Natural killer cell (primary cell): ENCODE data around the gene CACFD1. TPM values are rescaled to one million over a fixed set of nuclear protein-coding genes. Genes with fewer than 3 reads are reported as not detected.

Experiments
- ATAC-seq, 3 donors: fragments of 150-1000 bp in 2 of 3; fragments of 200-7000 bp in 1 of 3; cut with Tn5 transposase; 1 replicate in 1 of 3; 2 replicates in 2 of 3; pipeline ENCODE4 v1.10.0; 2021; ENCODE audit warnings: mild to moderate bottlenecking in 2 of 3, moderate library complexity in 2 of 3
- DNase-seq, 2 donors: peaks; one replicate each; pipeline versions ENCODE4 v3.0.0 to v3.0.0-alpha.2; 2013 to 2021; ENCODE audit warnings: mixed read lengths in 1 of 2
- H3K27ac ChIP-seq: one replicate; pipeline ENCODE4 v1.5.1; 2013; ENCODE audit warnings: mild to moderate bottlenecking, low read length
- H3K27me3 ChIP-seq: one replicate; pipeline ENCODE4 v1.6.1; 2013; ENCODE audit warnings: low read length; ENCODE audit not compliant: control insufficient read depth, insufficient read depth
- H3K36me3 ChIP-seq: one replicate; pipeline ENCODE4 v1.6.1; 2013; ENCODE audit warnings: low read length; ENCODE audit not compliant: control insufficient read depth, insufficient read depth
- H3K4me1 ChIP-seq: one replicate; pipeline ENCODE4 v1.6.1; 2013; ENCODE audit warnings: low read length; ENCODE audit not compliant: control insufficient read depth, insufficient read depth
- H3K4me3 ChIP-seq: one replicate; pipeline ENCODE4 v1.5.1; 2013; ENCODE audit warnings: low read length
- H3K9me3 ChIP-seq: one replicate; pipeline ENCODE4 v1.6.1; 2013; ENCODE audit warnings: low read length; ENCODE audit not compliant: control insufficient read depth, insufficient read depth
- H3K27ac Mint-ChIP-seq, 2 donors: one replicate each; pipeline ENCODE4 v1.8.0; 2022; ENCODE audit warnings: mild to moderate bottlenecking in 2 of 2, mixed read lengths in 2 of 2, moderate library complexity in 1 of 2
- H3K27me3 Mint-ChIP-seq, 2 donors: one replicate each; pipeline ENCODE4 v1.8.0; 2022; ENCODE audit warnings: low read depth in 2 of 2, mixed read lengths in 2 of 2
- H3K36me3 Mint-ChIP-seq: one replicate; pipeline ENCODE4 v1.8.0; 2022; ENCODE audit warnings: mixed read lengths
- H3K4me1 Mint-ChIP-seq, 2 donors: one replicate each; pipeline ENCODE4 v1.8.0; 2022; ENCODE audit warnings: mixed read lengths in 2 of 2
- H3K4me3 Mint-ChIP-seq: one replicate; pipeline ENCODE4 v1.8.0; 2022; ENCODE audit warnings: mild to moderate bottlenecking, moderate library complexity, mixed read lengths
- H3K9me3 Mint-ChIP-seq, 2 donors: one replicate each; pipeline ENCODE4 v1.8.0; 2022; ENCODE audit warnings: mixed read lengths in 2 of 2
- CTCF ChIP-seq: fragments of 200-600 bp; IDR thresholded peaks from one replicate; pipeline ENCODE4 v1.8.0; 2022; ENCODE audit warnings: antibody characterized with exemption
- WGBS: methylation state at CpG from one replicate; pipeline ENCODE4 v1.1.7; 2013; ENCODE audit warnings: missing lambda C conversion rate; ENCODE audit not compliant: insufficient coverage; 5-methylcytosine and 5-hydroxymethylcytosine counted together
- intact Hi-C: fragments of 100-400 bp; cut with micrococcal nuclease; formaldehyde crosslinking; loops from one replicate; pipeline ENCODE4 v1.14.2; 2022
- total RNA-seq, 4 donors: library from RNA; stranded (reverse); fragments of 120-200 nt in 1 of 4; gene quantifications; one replicate each; pipeline versions ENCODE4 v1.2.3 to v1.2.4, GENCODE V29; 2013 to 2022

Gene CACFD1
- total RNA-seq, 3 donors from 2014 or later (not counting 1 experiment from before 2014, with no cell fraction given): 4.5 to 8.3 (median 5.4) TPM

- Histone ChIP-seq H3K36me3 (no peaks in the 10 kb centered on the region), H3K27ac (no peak overlapping the region), H3K9me3 (no peaks in the 10 kb centered on the region), H3K27me3 (no peaks in the 10 kb centered on the region), H3K4me1 (no peaks in the 10 kb centered on the region), H3K4me3 (no peak overlapping the region)
- DNase-seq: no peak
- H3K27ac Mint-ChIP-seq: no peak overlapping the region
- H3K4me3 Mint-ChIP-seq: no peak overlapping the region
- no peaks in the 10 kb centered on the region for H3K9me3 Mint-ChIP-seq
- TF ChIP-seq CTCF: no peak
- peaks cover 0 to 3% of the 10 kb centered on the region in 2 donors for H3K27me3 Mint-ChIP-seq
- ATAC-seq: no peak
- intact Hi-C loops: no loop called here
- no peaks in the 10 kb centered on the region for H3K36me3 Mint-ChIP-seq
- no peaks in the 10 kb centered on the region for H3K4me1 Mint-ChIP-seq
- WGBS: 84% methylated on average over 33 of the region's 33 CpGs
Observed at GRCh38 chr9:133492061-133493021, 32.6 kb downstream of the CACFD1 start.

- Mint-ChIP-seq H3K9me3 (no peaks in the 10 kb centered on the region), H3K27me3 (peaks cover 0 to 3% of the 10 kb centered on the region in 2 donors), H3K27ac (no peak overlapping the region), H3K4me3 (no peak overlapping the region), H3K36me3 (no peaks in the 10 kb centered on the region), H3K4me1 (no peaks in the 10 kb centered on the region)
- DNase-seq: no peak
- TF ChIP-seq CTCF: no peak
- H3K27ac ChIP-seq: no peak overlapping the region
- intact Hi-C loops: no loop called here
- ATAC-seq: no peak
- no peaks in the 10 kb centered on the region for H3K4me1 ChIP-seq
- no peaks in the 10 kb centered on the region for H3K9me3 ChIP-seq
- H3K36me3 ChIP-seq: no peaks in the 10 kb centered on the region
- no peak overlapping the region for H3K4me3 ChIP-seq
- 83% methylated on average over 11 of the region's 11 CpGs for WGBS
- H3K27me3 ChIP-seq: no peaks in the 10 kb centered on the region
Observed at GRCh38 chr9:133493428-133493827, 33.6 kb downstream of the CACFD1 start.

- Mint-ChIP-seq H3K9me3 (no peaks in the 10 kb centered on the region), H3K27ac (no peak overlapping the region), H3K4me3 (no peak overlapping the region), H3K36me3 (no peaks in the 10 kb centered on the region), H3K4me1 (no peaks in the 10 kb centered on the region), H3K27me3 (peaks cover 0 to 3% of the 10 kb centered on the region in 2 donors)
- Histone ChIP-seq H3K27me3 (no peaks in the 10 kb centered on the region), H3K4me3 (no peak overlapping the region), H3K9me3 (no peaks in the 10 kb centered on the region), H3K4me1 (no peaks in the 10 kb centered on the region), H3K36me3 (no peaks in the 10 kb centered on the region), H3K27ac (no peak overlapping the region)
- DNase-seq: no peak
- 88% methylated on average over 23 of the region's 23 CpGs for WGBS
- intact Hi-C loops: no loop called here
- no peak for ATAC-seq
- TF ChIP-seq CTCF: no peak
Observed at GRCh38 chr9:133493845-133494540, 34.2 kb downstream of the CACFD1 start.
